ENCODE data around the gene RAB33A.
A peak's percentile ranks its signal among the peaks of the same experiment; 100 is the strongest.

RAB33A gene

GRCh38 chrX:130171446-130172126 is at the start of gene RAB33A:
Gene RAB33A (plus strand): TSS chrX:130171962. CDS start chrX:130172063, 101 bp downstream.
- no peak for DNase-seq (ENCODE audit: low read depth in 1 of 2, low spot score in 1 of 2)

GRCh38 chrX:130124577-130124976 is 47.2 kb upstream of the RAB33A start:
- DNase-seq (ENCODE audit: low read depth in 1 of 2, low spot score in 1 of 2), result no peak

GRCh38 chrX:130125091-130125874 is 46.5 kb upstream of the RAB33A start:
- DNase-seq (ENCODE audit: low read depth in 1 of 2, low spot score in 1 of 2), result no peak

- DNase-seq (ENCODE audit: low read depth in 1 of 2, low spot score in 1 of 2), result no peak
Measured at GRCh38 chrX:130130990-130131389, 40.8 kb upstream of the RAB33A start.

GRCh38 chrX:130136496-130136895 is 35.3 kb upstream of the RAB33A start:
- DNase-seq (ENCODE audit: low read depth in 1 of 2, low spot score in 1 of 2), result no peak

- DNase-seq (ENCODE audit: low read depth in 1 of 2, low spot score in 1 of 2), result no peak
Measured at GRCh38 chrX:130136961-130137360, 34.8 kb upstream of the RAB33A start.

GRCh38 chrX:130139474-130140201 is 32.1 kb upstream of the RAB33A start:
- no peak for DNase-seq (ENCODE audit: low read depth in 1 of 2, low spot score in 1 of 2)

- no peak for DNase-seq (ENCODE audit: low read depth in 1 of 2, low spot score in 1 of 2)
Measured at GRCh38 chrX:130144509-130144908, 27.3 kb upstream of the RAB33A start.

- no peak for DNase-seq (ENCODE audit: low read depth in 1 of 2, low spot score in 1 of 2)
Measured at GRCh38 chrX:130145123-130145522, 26.6 kb upstream of the RAB33A start.

- DNase-seq (ENCODE audit: low read depth in 1 of 2, low spot score in 1 of 2), result no peak
Measured at GRCh38 chrX:130147631-130148030, 24.1 kb upstream of the RAB33A start.

- no peak for DNase-seq (ENCODE audit: low read depth in 1 of 2, low spot score in 1 of 2)
Measured at GRCh38 chrX:130155564-130155963, 16.2 kb upstream of the RAB33A start.

GRCh38 chrX:130158311-130158710 is 13.5 kb upstream of the RAB33A start:
- no peak for DNase-seq (ENCODE audit: low read depth in 1 of 2, low spot score in 1 of 2)

GRCh38 chrX:130159776-130160175 is 12.0 kb upstream of the RAB33A start:
- DNase-seq (ENCODE audit: low read depth in 1 of 2, low spot score in 1 of 2), result no peak

- no peak for DNase-seq (ENCODE audit: low read depth in 1 of 2, low spot score in 1 of 2)
Measured at GRCh38 chrX:130162094-130162735, 9.5 kb upstream of the RAB33A start.

- no peak for DNase-seq (ENCODE audit: low read depth in 1 of 2, low spot score in 1 of 2)
Measured at GRCh38 chrX:130163398-130163797, 8.4 kb upstream of the RAB33A start.

GRCh38 chrX:130165181-130165702 is 6.5 kb upstream of the RAB33A start:
- no peak for DNase-seq (ENCODE audit: low read depth in 1 of 2, low spot score in 1 of 2)

GRCh38 chrX:130165703-130166502 is 5.9 kb upstream of the RAB33A start, which contains the start of gene AIFM1:
Gene AIFM1 (minus strand): TSS chrX:130165841. CDS start chrX:130165656, 185 bp downstream.
- DNase-seq (ENCODE audit: low read depth in 1 of 2, low spot score in 1 of 2), result peak; percentile 64 to 76

- DNase-seq (ENCODE audit: low read depth in 1 of 2, low spot score in 1 of 2), result no peak
Measured at GRCh38 chrX:130166503-130166777, 5.3 kb upstream of the RAB33A start.

- no peak for DNase-seq (ENCODE audit: low read depth in 1 of 2, low spot score in 1 of 2)
Measured at GRCh38 chrX:130167040-130167439, 4.7 kb upstream of the RAB33A start.

GRCh38 chrX:130170752-130171445 is 863 bp upstream of the RAB33A start:
- DNase-seq (ENCODE audit: low read depth in 1 of 2, low spot score in 1 of 2), result peak; percentile 17 to 43
